PC-9 (cell line): ENCODE data around the gene RTEL1. TPM values are rescaled to one million over a fixed set of nuclear protein-coding genes. Genes with fewer than 3 reads are reported as not detected.
"Not testable (repeated sequence)": the region's sequence is repeated elsewhere in the genome, so short reads cannot be mapped to it uniquely, and the experiment has no call there.

Experiments
- BruUV-seq: library from RNA; stranded (reverse); fragments of 400-500 nt; replicated peaks from 2 replicates; lab custom pipeline; 2021; lab: Mats Ljungman, UMichigan
- CTCF ChIA-PET: fragments of 300-600 bp; sonication (Branson Sonifier 250); formaldehyde crosslinking; loops from one replicate; lab custom pipeline; 2022; ENCODE audit warnings: antibody characterized with exemption; lab: Charles Lee
- POLR2A ChIA-PET: fragments of 300-600 bp; sonication (Branson Sonifier 250); formaldehyde crosslinking; loops from one replicate; lab custom pipeline; 2022; ENCODE audit warnings: antibody characterized with exemption; ENCODE audit not compliant: unreplicated experiment; lab: Charles Lee
- DNase-seq, 2 experiments: peaks; one replicate each; pipeline versions ENCODE4 v3.0.0 to v3.0.0-alpha.2; 2015 to 2022; ENCODE audit warnings: mixed read lengths in 1 of 2
- H2AFZ ChIP-seq: fragments of 200-600 bp; sonication (generic); 2 replicates; pipeline ENCODE4 v1.8.1; 2017; ENCODE audit warnings: antibody characterized with exemption
- H3F3A ChIP-seq: fragments of 200-600 bp; sonication (generic); 2 replicates; pipeline ENCODE4 v1.8.1; 2017; ENCODE audit warnings: antibody characterized with exemption, mild to moderate bottlenecking, low read depth; ENCODE audit not compliant: insufficient read depth
- H3K27ac ChIP-seq: fragments of 200-600 bp; sonication (generic); 2 replicates; pipeline ENCODE4 v1.6.1; 2016; ENCODE audit warnings: mixed run types
- H3K27me3 ChIP-seq: fragments of 200-600 bp; sonication (generic); 2 replicates; pipeline ENCODE4 v1.6.1; 2016; ENCODE audit warnings: low read depth, mixed run types; ENCODE audit not compliant: insufficient read depth
- H3K36me3 ChIP-seq: fragments of 200-600 bp; sonication (generic); 2 replicates; pipeline ENCODE4 v1.6.1; 2016; ENCODE audit warnings: low read depth, mixed run types
- H3K4me1 ChIP-seq: fragments of 200-600 bp; sonication (generic); replicated peaks from 2 replicates; pipeline ENCODE4 v1.6.1; 2016; ENCODE audit warnings: mixed run types; ENCODE audit not compliant: insufficient read depth
- H3K4me2 ChIP-seq: fragments of 200-600 bp; sonication (generic); 2 replicates; pipeline ENCODE4 v1.6.1; 2017; ENCODE audit warnings: mixed run types
- H3K4me3 ChIP-seq: fragments of 200-600 bp; sonication (generic); 2 replicates; pipeline ENCODE4 v1.6.1; 2016; ENCODE audit warnings: mixed run types
- H3K79me2 ChIP-seq: fragments of 200-600 bp; sonication (generic); 2 replicates; pipeline ENCODE4 v1.6.1; 2017; ENCODE audit warnings: low read depth, mixed run types
- H3K9me2 ChIP-seq: fragments of 200-600 bp; sonication (generic); 2 replicates; pipeline ENCODE4 v1.8.1; 2017; ENCODE audit warnings: mild to moderate bottlenecking; ENCODE audit not compliant: insufficient read depth
- H3K9me3 ChIP-seq: fragments of 200-600 bp; sonication (generic); 2 replicates; pipeline ENCODE4 v1.8.1; 2016; ENCODE audit warnings: low read depth; ENCODE audit not compliant: insufficient read depth
- H4K20me1 ChIP-seq: fragments of 200-600 bp; sonication (generic); 2 replicates; pipeline ENCODE4 v1.8.1; 2017; ENCODE audit not compliant: insufficient read depth
- EZH2 ChIP-seq: fragments of 200-600 bp; sonication (generic); IDR thresholded peaks from 2 replicates; pipeline ENCODE4 v1.8.0; 2017; ENCODE audit warnings: antibody characterized with exemption, low read depth
- intact Hi-C: fragments of 100-400 bp; cut with micrococcal nuclease; formaldehyde crosslinking; loops from one replicate; pipeline ENCODE4 v1.10.0; 2022; ENCODE audit not compliant: unreplicated experiment
- total RNA-seq: library from RNA; stranded (reverse); gene quantifications from 2 replicates; pipeline ENCODE4 v1.2.3, GENCODE V29; 2021
- TF ChIP-seq, protein P1 (sequence below): fragments of 200-600 bp; sonication (generic); conservative IDR thresholded peaks from 2 replicates; pipeline ENCODE4 v1.6.1; 2017; ENCODE audit warnings: mixed run types, antibody characterized with exemption, mild to moderate bottlenecking, moderate library complexity

RTEL1 gene
- total RNA-seq, 1 experiment from 2014 or later: 36.0 TPM

GRCh38 chr20:63611646-63612045 is 46.5 kb upstream of the RTEL1 start:
- POLR2A ChIA-PET: no interaction called here
- CTCF ChIA-PET: no interaction called here
- no peak overlapping the region for H3K4me2 ChIP-seq
- TF ChIP-seq, protein P1, sequence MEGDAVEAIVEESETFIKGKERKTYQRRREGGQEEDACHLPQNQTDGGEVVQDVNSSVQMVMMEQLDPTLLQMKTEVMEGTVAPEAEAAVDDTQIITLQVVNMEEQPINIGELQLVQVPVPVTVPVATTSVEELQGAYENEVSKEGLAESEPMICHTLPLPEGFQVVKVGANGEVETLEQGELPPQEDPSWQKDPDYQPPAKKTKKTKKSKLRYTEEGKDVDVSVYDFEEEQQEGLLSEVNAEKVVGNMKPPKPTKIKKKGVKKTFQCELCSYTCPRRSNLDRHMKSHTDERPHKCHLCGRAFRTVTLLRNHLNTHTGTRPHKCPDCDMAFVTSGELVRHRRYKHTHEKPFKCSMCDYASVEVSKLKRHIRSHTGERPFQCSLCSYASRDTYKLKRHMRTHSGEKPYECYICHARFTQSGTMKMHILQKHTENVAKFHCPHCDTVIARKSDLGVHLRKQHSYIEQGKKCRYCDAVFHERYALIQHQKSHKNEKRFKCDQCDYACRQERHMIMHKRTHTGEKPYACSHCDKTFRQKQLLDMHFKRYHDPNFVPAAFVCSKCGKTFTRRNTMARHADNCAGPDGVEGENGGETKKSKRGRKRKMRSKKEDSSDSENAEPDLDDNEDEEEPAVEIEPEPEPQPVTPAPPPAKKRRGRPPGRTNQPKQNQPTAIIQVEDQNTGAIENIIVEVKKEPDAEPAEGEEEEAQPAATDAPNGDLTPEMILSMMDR: no peak
- TF ChIP-seq EZH2: no peak
- no peaks in the 10 kb centered on the region for H3K9me3 ChIP-seq
- H3K9me2 ChIP-seq: no peaks in the 10 kb centered on the region
- H2AFZ ChIP-seq: no peak overlapping the region
- H3K27me3 ChIP-seq: no peaks in the 10 kb centered on the region
- no peaks in the 10 kb centered on the region for H3K4me1 ChIP-seq
- intact Hi-C loops: no loop called here
- H4K20me1 ChIP-seq: peaks cover 17% of the 10 kb centered on the region
- BruUV-seq: no TSS peak
- no peak for DNase-seq
- no peak overlapping the region for H3K4me3 ChIP-seq
- no peaks in the 10 kb centered on the region; the same call in 1 of the 2 replicates for H3F3A ChIP-seq
- peaks cover 34% of the 10 kb centered on the region for H3K79me2 ChIP-seq
- 0 out of 2 replicates have a peak, but pooled peaks cover 3% of the 10 kb centered on the region for H3K36me3 ChIP-seq
- no peak overlapping the region for H3K27ac ChIP-seq

DNA sequence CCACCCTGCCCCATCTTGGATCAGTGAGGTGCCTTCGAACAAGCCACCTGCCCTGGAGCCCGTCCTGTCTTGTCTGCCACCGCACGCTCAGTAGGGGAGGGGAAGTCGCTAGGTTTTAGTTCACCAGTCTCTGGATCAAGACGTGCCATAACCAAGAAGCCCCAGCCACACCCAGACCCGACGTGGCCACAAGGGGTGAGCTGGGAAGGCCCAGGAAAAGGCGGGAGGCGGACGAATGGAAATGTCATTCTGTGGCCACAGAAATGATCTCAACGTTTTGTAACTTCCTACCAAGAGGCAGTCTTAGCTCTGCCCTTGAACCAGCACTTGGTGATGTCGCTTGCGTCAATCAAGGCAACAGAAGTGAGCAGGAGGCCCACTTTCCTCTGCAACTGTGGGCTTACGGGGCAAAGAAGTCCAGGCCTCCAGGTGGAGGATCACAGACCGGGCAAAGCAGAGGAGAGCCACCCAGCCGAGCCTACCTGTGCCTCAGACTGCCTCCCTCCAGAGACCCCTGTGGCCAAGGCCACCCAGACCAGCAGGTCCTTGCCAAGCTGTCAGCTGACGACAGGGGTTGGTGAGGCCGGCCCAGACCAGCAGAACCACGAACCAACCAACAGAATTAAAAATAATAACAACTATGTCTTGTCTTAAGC is 45.7 kb upstream of the RTEL1 start:
- Histone ChIP-seq H3K27ac (no peak overlapping the region), H3K4me1 (no peaks in the 10 kb centered on the region), H3K9me3 (no peaks in the 10 kb centered on the region), H3K79me2 (peaks cover 34% of the 10 kb centered on the region), H2AFZ (no peak overlapping the region), H3F3A (no peaks in the 10 kb centered on the region; the same call in 1 of the 2 replicates), H3K9me2 (no peaks in the 10 kb centered on the region), H3K27me3 (no peaks in the 10 kb centered on the region), H3K36me3 (peaks cover 3% of the 10 kb centered on the region; the same call in 1 of the 2 replicates), H3K4me2 (no peak overlapping the region), H3K4me3 (no peak overlapping the region), H4K20me1 (peaks cover 17% of the 10 kb centered on the region)
- TF ChIP-seq EZH2: no peak
- TF ChIP-seq, protein P1: no peak
- DNase-seq: no peak
- ChIA-PET CTCF (no interaction called here), POLR2A (no interaction called here)
- intact Hi-C loops: no loop called here
- no TSS peak for BruUV-seq

- H3K36me3 ChIP-seq: peaks cover 12% of the 10 kb centered on the region; the same call in 1 of the 2 replicates
- intact Hi-C loops: not testable (repeated sequence)
Measured at GRCh38 chr20:63613863-63614594, 44.1 kb upstream of the RTEL1 start.

More at GRCh38 chr20:63613863-63614594, 44.1 kb upstream of the RTEL1 start:
- H3F3A ChIP-seq, DNase-seq, POLR2A ChIA-PET, H2AFZ ChIP-seq, H3K27me3 ChIP-seq, H3K4me3 ChIP-seq, CTCF ChIA-PET, BruUV-seq, H3K27ac ChIP-seq, H3K4me2 ChIP-seq, H3K9me3 ChIP-seq, H3K9me2 ChIP-seq, H3K4me1 ChIP-seq: not testable (repeated sequence)
- peaks cover 34% of the 10 kb centered on the region for H3K79me2 ChIP-seq
- H4K20me1 ChIP-seq: peaks cover 17% of the 10 kb centered on the region
